NCI-H2081 (cell line): ENCODE results near the gene MTA1.

Experiments used
- DNase-seq, 2 experiments: peaks; one replicate each; lab custom pipeline; 2025; lab: John Stamatoyannopoulos, UW

Gene MTA1

GRCh38 chr14:105487986-105488777 lies 68.6 kb downstream of the MTA1 start:
- no peak for DNase-seq

- no peak for DNase-seq
Measured at GRCh38 chr14:105488781-105489541, 69.3 kb downstream of the MTA1 start.

- peak; percentile 87 to 92 for DNase-seq
Measured at GRCh38 chr14:105489542-105490266, 70.1 kb downstream of the MTA1 start.

DNA sequence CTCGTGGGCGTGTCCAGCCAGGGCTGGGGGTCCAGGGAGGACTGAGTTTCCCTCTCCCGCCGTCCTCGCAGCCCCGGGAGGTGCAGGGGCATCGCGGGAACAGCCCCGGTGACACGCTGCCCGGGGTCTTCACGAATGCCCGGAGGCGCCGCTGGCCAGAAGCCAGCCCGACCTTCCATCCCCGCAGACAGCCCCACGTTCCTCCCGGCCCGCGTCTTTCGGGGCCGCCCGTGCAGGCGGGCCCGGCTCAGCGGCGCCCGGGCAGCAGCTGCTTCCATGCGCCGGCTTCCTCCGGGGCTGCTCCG lies 70.6 kb downstream of the MTA1 start:
- no peak for DNase-seq

DNA sequence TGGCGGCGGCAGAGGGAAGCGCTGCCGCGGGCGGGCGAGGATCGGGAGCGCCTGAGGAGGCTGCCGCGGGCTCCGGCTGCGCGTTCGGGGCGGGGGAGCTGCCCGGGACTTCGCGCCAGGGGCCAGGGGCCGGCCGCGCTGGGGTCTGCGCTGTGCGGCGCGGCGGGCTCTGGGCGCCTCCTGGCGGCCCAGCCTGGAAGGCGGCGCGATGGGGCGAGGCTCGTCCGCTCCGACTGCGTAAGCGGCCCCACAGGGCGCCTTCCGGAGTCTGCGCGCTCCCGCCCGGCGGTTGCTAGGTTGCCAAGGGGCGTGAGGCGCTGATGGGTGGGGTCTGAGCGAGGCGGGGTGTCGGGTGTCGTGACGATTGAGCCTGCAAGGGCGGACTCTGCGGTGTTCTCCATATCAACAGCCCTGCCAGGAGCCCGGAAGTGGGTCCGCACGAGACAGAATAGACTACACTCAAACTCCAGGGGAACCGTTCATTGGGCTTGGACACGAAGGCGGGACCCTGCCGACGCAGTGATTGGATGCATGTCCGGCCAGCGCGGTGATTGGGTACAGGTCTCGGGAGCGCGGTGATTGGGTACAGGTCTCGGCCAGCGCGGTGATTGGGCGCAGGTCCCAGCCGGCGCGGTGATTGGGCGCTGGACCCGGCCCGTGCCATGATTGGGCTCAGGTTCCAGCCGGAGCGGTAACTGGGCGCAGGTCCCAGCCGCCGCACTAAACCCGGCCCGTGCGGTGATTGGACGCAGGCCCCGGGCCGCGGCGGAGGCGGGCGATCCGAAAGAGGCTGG lies 71.1 kb downstream of the MTA1 start, which contains the start of gene TEDC1:
TEDC1 (plus strand) TSS at position 675 of the 794 bp plus-strand sequence. CDS start 130 bp downstream, outside the sequence.
- DNase-seq, result peak; percentile 100

- peak; percentile 51 to 67 for DNase-seq
Measured at GRCh38 chr14:105491366-105491973, 71.8 kb downstream of the MTA1 start.

DNA sequence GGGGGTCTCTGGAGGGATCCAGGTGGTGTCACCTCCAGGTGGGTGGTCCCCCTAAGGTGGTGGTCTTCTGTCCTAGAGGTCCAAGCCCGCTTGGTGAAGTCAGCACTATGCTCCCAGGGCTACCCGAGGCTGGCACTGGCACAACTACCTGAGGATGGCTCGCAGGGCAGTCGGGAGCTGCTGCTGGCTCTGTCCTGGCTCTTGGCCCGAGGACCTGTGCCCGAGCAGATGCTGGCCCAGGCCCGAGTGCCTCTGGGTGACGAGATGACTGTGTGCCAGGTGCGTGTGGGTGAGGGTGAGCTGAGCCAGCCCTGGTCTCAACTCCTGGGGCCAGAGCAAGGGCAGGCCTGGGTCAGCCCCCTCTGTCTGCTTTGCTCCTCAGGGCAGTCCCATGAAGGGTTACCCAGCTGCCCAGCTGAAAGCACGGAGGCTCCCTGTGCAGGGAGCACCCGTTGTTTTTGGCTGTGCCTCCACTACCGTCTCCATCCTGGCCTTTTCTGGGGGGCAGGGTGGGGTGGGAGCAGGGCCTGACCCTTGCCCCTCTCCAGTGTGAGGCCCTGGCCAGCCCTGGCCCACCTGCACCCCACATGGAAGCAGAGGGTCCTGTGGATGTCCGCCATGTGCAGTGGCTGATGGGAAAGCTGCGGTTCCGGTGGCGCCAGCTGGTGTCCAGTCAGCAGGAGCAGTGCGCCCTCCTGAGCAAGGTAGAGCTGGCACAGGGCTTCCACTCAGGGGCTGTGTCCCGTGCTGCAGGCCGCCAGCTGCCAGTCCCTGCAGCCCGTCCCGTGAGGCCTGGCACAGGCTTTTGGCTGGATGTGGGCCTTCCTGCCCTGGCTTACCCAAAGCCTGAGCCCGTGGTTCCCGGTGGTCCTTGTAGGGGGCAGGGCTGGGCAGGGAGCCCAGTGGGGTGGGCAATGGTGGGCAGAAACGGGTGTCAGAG lies 72.7 kb downstream of the MTA1 start:
- DNase-seq, result no peak

DNA sequence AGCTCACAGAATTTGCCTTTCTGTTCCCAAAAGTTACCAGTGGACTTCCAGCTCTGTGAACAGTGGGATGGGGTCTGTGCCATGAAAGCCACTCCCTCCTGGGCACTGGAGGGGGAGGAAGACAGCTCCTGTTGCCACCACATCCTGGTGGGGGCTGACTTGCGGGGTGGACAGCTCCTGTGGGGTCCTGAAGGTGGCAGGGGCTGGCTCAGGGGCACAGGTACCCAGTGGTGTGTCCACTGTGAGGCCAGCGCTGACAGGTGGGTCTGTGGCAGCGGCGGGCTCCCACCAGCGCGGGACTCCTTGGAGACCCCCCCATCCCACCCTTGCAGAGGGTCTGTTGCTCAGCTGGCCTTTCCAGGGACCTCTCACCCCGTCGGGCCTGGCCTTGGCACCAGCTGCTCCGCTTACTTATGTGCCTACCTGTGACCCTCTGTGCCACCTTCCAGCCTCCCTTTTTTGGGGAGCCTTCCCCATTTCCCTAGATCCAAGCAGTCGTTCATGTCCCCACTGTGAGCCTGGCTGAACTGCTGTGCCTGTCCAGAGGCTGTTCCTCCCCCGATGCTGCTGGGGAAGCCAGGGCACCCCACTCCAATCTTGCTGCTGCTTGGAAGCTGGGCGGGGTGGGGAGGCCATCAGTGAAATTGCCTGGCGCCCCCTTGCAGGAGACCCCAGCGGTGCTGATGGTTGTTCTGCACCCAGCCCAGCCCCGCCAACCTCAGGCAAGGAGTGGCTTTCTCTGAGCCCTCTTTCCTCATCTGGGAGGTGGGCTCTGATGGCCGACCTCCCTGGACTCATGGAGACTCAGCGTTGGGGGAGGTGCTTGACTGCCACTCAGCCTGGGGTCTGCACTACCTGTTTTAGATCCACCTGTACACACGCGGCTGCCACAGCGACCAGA lies 73.6 kb downstream of the MTA1 start:
- no peak for DNase-seq

DNA sequence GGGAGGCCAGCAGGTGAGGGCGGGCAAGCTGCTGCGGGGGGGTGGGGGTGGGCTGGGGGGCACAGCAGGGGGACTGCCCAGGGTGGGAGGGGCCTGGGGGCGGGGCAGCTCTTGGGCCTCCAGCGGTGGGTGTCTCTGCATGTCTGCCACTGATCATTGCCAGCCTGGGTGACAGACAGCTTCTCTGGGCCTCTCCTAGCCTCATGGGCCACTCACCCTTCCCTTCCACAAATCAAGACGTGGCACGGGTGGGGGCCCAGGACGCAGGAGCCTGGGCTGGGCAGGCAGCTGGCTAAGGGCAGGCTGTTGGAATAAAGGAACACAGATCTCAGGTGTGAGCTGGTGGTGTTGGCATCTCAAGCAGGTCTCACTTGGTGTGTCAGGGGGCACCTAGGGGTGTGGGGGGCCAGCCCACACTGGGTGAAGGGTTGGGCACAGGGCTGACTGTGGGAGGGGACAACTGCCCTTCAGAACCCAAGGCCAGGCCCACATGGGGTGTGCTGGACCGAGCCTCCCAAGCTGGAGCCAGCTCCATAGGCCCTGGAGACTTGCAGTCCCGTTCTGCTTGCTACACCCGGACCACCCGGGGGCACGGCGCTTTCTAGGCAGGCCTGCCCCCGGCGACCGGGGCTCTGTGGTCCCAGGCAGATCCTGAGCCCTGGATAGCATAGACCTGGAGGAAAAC lies 74.4 kb downstream of the MTA1 start:
- no peak for DNase-seq

DNA sequence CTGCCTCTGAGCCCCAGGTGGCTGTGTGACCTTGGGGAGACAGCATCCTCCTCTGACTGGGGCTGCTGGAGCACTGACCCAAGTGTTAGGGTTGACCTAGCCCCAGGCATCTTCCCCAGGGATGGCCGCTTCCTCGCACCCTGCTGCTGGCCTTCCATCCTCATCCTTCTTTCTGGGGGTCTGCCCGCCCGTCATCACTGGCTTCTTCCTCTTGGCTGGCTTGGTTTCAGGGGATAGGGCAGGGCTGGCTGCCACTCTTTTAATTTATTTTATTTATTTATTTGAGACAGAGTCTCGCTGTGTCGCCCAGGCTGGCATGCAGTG lies 74.9 kb downstream of the MTA1 start:
- no peak for DNase-seq

- no peak for DNase-seq
Measured at GRCh38 chr14:105495101-105495989, 75.7 kb downstream of the MTA1 start.

DNA sequence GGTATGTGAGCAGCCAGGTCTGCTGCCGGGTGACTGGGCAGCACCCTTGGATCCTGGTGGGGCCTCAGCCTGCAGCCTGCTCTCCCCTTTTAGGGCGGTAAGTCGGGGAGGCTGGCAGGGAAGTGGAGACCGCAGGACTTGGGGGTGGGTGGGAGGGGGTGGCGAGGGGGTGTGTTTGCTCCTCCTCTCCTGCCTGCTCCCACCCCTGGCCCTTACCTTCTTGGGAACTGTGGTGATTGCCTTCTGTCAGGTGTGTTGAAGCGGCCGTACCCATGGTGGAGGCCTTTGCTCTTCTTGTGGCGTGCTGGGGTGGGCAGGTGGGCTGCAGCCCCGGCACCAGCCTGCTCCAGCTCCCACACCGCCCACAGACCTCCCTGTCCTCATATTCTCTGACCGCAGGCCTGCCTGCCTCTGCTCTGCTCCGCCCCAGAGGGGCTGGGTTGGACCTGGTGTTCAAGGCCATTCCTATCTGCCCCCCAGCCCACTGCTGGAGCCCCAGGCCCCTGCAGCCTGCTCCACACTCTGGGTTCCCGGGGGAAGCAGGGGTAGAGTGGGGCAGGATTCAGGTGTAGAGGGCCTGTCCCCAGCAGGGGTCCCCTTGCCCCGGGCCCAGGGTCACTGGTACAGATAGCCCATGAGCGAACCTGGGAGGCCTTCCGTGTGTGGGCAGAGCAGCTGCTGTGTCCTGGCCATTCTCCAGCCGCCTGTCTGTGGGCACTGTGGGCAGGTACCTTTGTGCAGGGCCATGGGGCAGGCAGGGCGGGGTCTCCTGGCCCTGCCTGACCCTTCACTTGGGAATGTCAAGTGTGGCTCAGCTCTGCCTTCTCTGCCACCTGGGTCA lies 76.6 kb downstream of the MTA1 start:
- DNase-seq, result no peak

- no peak for DNase-seq
Measured at GRCh38 chr14:105496831-105497591, 77.4 kb downstream of the MTA1 start.

GRCh38 chr14:105497671-105498429 lies 78.2 kb downstream of the MTA1 start:
- DNase-seq, result peak; percentile 43 to 78
